Transverse colon (tissue), 4 donors: ENCODE results near the gene ZDHHC7.

Experiments used
- EP300 ChIP-seq: sonication (generic); formaldehyde crosslinking; IDR thresholded peaks from one replicate; pipeline ENCODE4 v1.6.1; 2017; ENCODE audit warnings: antibody characterized with exemption, low read depth
- POLR2AphosphoS5 ChIP-seq, 3 donors: sonication (generic); formaldehyde crosslinking; IDR thresholded peaks; one replicate each; pipeline ENCODE4 v1.6.1; 2016; ENCODE audit warnings: antibody characterized with exemption in 3 of 3
- TF ChIP-seq, protein P1 (sequence below), 5 experiments: fragments of 200-600 bp in 3 of 5; fragments of 450-650 bp in 2 of 5; sonication (generic) in 3 of 5; IDR thresholded peaks; 1 replicate in 2 of 5; 2 replicates in 3 of 5; pipeline ENCODE4 v1.5.1; 2016 to 2017; ENCODE audit warnings: antibody characterized with exemption in 5 of 5, inconsistent platforms in 3 of 5, mild to moderate bottlenecking in 2 of 5, moderate library complexity in 1 of 5

DNA sequence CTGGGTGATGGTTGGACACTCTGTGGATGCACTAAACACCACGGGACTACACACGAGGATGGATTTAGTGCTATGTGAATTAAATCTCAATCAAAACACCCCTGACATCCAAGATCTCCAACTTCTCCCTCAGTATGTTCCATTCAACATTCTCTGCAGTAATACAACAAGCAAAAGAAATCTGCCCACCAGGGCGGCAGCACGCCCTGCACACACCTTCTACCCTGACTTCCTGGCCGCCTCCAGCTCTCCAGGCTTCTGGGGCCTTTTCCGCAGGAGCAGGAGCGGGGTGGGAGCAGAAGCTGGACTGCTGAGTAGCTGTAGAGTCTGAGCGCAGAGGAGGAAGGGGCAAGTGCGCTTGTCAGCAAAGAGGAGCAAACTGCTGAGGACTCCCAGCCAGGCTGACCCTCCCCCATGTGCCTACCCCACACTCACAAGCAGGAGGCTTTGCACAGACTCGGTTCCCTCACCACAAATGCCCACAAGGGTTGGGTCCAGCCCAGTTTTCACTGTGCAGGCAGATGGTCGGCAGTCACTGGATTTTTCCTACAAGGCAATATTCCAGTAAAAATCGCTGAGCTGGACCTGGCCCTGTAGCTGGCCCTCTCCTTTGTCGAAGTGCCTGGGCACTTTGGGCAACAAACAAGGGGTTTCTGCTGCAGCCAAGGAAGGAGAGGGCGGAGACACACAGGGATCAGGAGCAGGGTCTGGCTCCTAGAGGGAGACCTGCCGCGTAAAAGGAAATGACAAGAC lies 22.8 kb downstream of the ZDHHC7 start:
- TF ChIP-seq, protein P1, sequence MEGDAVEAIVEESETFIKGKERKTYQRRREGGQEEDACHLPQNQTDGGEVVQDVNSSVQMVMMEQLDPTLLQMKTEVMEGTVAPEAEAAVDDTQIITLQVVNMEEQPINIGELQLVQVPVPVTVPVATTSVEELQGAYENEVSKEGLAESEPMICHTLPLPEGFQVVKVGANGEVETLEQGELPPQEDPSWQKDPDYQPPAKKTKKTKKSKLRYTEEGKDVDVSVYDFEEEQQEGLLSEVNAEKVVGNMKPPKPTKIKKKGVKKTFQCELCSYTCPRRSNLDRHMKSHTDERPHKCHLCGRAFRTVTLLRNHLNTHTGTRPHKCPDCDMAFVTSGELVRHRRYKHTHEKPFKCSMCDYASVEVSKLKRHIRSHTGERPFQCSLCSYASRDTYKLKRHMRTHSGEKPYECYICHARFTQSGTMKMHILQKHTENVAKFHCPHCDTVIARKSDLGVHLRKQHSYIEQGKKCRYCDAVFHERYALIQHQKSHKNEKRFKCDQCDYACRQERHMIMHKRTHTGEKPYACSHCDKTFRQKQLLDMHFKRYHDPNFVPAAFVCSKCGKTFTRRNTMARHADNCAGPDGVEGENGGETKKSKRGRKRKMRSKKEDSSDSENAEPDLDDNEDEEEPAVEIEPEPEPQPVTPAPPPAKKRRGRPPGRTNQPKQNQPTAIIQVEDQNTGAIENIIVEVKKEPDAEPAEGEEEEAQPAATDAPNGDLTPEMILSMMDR (IDR thresholded peaks at IDR 0.05) = no peak
- TF ChIP-seq POLR2AphosphoS5 (IDR thresholded peaks at IDR 0.05) = no peak
- TF ChIP-seq EP300 = no peak
